Liver (tissue), 9 donors: ENCODE measurements around the gene VEGFA. TPM values are rescaled to one million over a fixed set of nuclear protein-coding genes. Genes with fewer than 3 reads are reported as not detected.

Source experiments
- DNase-seq: peaks from one replicate; pipeline ENCODE4 v3.0.0-alpha.2; 2017; ENCODE audit warnings: low spot score
- H3K27ac ChIP-seq, 2 donors: one replicate each; pipeline ENCODE4 v1.7.0; 2013; ENCODE audit warnings: inconsistent platforms in 2 of 2, low read length in 2 of 2, control low read depth in 1 of 2, low read depth in 1 of 2, mild to moderate bottlenecking in 1 of 2
- H3K27me3 ChIP-seq, 4 donors: one replicate each; pipeline versions ENCODE4 v1.6.1 to v1.7.0; 2013; ENCODE audit warnings: low read length in 3 of 4, inconsistent platforms in 1 of 4, mild to moderate bottlenecking in 1 of 4, moderate library complexity in 1 of 4; ENCODE audit not compliant: control insufficient read depth in 4 of 4, insufficient read depth in 4 of 4
- H3K36me3 ChIP-seq, 4 donors: one replicate each; pipeline versions ENCODE4 v1.6.1 to v1.7.0; 2013; ENCODE audit warnings: low read length in 3 of 4, mild to moderate bottlenecking in 3 of 4, low read depth in 1 of 4, moderate library complexity in 1 of 4; ENCODE audit not compliant: control insufficient read depth in 4 of 4, insufficient read depth in 3 of 4
- H3K4me1 ChIP-seq, 4 donors: one replicate each; pipeline versions ENCODE4 v1.6.1 to v1.7.0; 2013; ENCODE audit warnings: low read length in 3 of 4, mild to moderate bottlenecking in 3 of 4, moderate library complexity in 1 of 4; ENCODE audit not compliant: control insufficient read depth in 4 of 4, insufficient read depth in 4 of 4
- H3K4me3 ChIP-seq, 3 donors: one replicate each; pipeline versions ENCODE4 v1.6.1 to v1.7.0; 2013; ENCODE audit warnings: low read length in 3 of 3, control low read depth in 1 of 3, low read depth in 1 of 3, mild to moderate bottlenecking in 1 of 3
- H3K9ac ChIP-seq, 2 donors: one replicate each; pipeline ENCODE4 v1.7.0; 2013; ENCODE audit warnings: low read length in 2 of 2, mild to moderate bottlenecking in 2 of 2, moderate library complexity in 2 of 2, control low read depth in 1 of 2, low read depth in 1 of 2
- H3K9me3 ChIP-seq, 4 donors: one replicate each; pipeline versions ENCODE4 v1.6.1 to v1.7.0; 2013; ENCODE audit warnings: low read length in 3 of 4; ENCODE audit not compliant: control insufficient read depth in 4 of 4
- CTCF ChIP-seq: fragments of 150-350 bp; IDR thresholded peaks from 2 replicates; pipeline ENCODE4 v1.5.1; 2017; ENCODE audit warnings: improper control_type of control experiment, low read depth, low read length; ENCODE audit not compliant: missing input control
- GABPA ChIP-seq, 2 donors: IDR thresholded peaks in 1 of 2; conservative IDR thresholded peaks in 1 of 2; 2 replicates each; pipeline ENCODE4 v1.6.1; 2016; ENCODE audit warnings: antibody characterized with exemption in 2 of 2, mild to moderate bottlenecking in 1 of 2, moderate library complexity in 1 of 2
- JUND ChIP-seq, 2 donors: IDR thresholded peaks; 2 replicates each; pipeline ENCODE4 v1.6.1; 2016; ENCODE audit warnings: antibody characterized with exemption in 2 of 2
- MAX ChIP-seq: IDR thresholded peaks from 2 replicates; pipeline ENCODE4 v1.6.1; 2016; ENCODE audit warnings: antibody characterized with exemption
- NR2F2 ChIP-seq: IDR thresholded peaks from 2 replicates; pipeline ENCODE4 v1.6.1; 2016; ENCODE audit warnings: antibody characterized with exemption
- REST ChIP-seq: IDR thresholded peaks from 2 replicates; pipeline ENCODE4 v1.6.1; 2016; ENCODE audit warnings: antibody characterized with exemption, mild to moderate bottlenecking
- RXRA ChIP-seq, 2 donors: IDR thresholded peaks; 2 replicates each; pipeline ENCODE4 v1.6.1; 2017 to 2018; ENCODE audit warnings: antibody characterized with exemption in 2 of 2, mild to moderate bottlenecking in 1 of 2
- SP1 ChIP-seq: IDR thresholded peaks from 2 replicates; pipeline ENCODE4 v1.6.1; 2018; ENCODE audit warnings: antibody characterized with exemption, mild to moderate bottlenecking
- TAF1 ChIP-seq: conservative IDR thresholded peaks from 2 replicates; pipeline ENCODE4 v1.6.1; 2016; ENCODE audit warnings: antibody characterized with exemption, mild to moderate bottlenecking
- ZBTB33 ChIP-seq: IDR thresholded peaks from 2 replicates; pipeline ENCODE4 v1.6.1; 2016; ENCODE audit warnings: antibody characterized with exemption
- WGBS: extraction: QIAGEN DNeasy Blood & Tissue Kit; methylation state at CpG from one replicate; pipeline ENCODE4 v1.1.7; 2013; 5-methylcytosine and 5-hydroxymethylcytosine counted together
- polyA plus RNA-seq, 2 donors: library from polyadenylated mRNA; stranded (reverse) in 1 of 2; unstranded in 1 of 2; fragments of 200-250 nt in 1 of 2; fragments of >200 nt in 1 of 2; fragmentation: Nextera tagmentation in 1 of 2; extraction: Ambion mirVana in 1 of 2; gene quantifications; one replicate each; pipeline versions ENCODE4 v1.2.1 to v1.2.3, GENCODE V29; 2013 to 2015
- total RNA-seq, 2 donors: library from RNA; depleted of rRNA; stranded (reverse); fragments of >200 nt; gene quantifications; one replicate each; pipeline ENCODE4 v1.2.3, GENCODE V29; 2014
- donor health status: healthy.
- donor health status: healthy.
- donor health status: healthy.
- donor health status: healthy.
- donor health status: healthy.

VEGFA gene
- total and polyA plus RNA-seq, 4 donors = 14.7 to 160 (median 65.2) TPM

- no peaks in the 10 kb centered on the region for H3K4me1 ChIP-seq
- no peak for TF ChIP-seq MAX
- no peak for TF ChIP-seq JUND (IDR thresholded peaks at IDR 0.05)
- H3K27me3 ChIP-seq = no peaks in the 10 kb centered on the region
- no peak overlapping the region for H3K27ac ChIP-seq
- no peak for DNase-seq
- no peak overlapping the region for H3K4me3 ChIP-seq
- H3K9ac ChIP-seq = no peak overlapping the region
- H3K36me3 ChIP-seq = no peaks in the 10 kb centered on the region
- WGBS = 83% methylated on average over 2 of the region's 2 CpGs
- no peaks in the 10 kb centered on the region for H3K9me3 ChIP-seq
Observed at GRCh38 chr6:43736844-43737243, 33.2 kb upstream of the VEGFA start.

GRCh38 chr6:43737272-43738081 is 32.5 kb upstream of the VEGFA start:
- Histone ChIP-seq H3K9me3 (no peaks in the 10 kb centered on the region), H3K9ac (no peak overlapping the region), H3K27me3 (no peaks in the 10 kb centered on the region), H3K4me3 (no peak overlapping the region), H3K27ac (no peak overlapping the region), H3K36me3 (no peaks in the 10 kb centered on the region), H3K4me1 (no peaks in the 10 kb centered on the region)
- no peak for TF ChIP-seq ZBTB33
- TF ChIP-seq SP1 = no peak
- TF ChIP-seq REST = no peak
- DNase-seq = no peak
- WGBS = 91% methylated on average over 15 of the region's 15 CpGs

- Histone ChIP-seq H3K4me3 (no peak overlapping the region), H3K36me3 (no peaks in the 10 kb centered on the region), H3K4me1 (no peaks in the 10 kb centered on the region), H3K27me3 (no peaks in the 10 kb centered on the region), H3K27ac (no peak overlapping the region), H3K9me3 (no peaks in the 10 kb centered on the region), H3K9ac (no peak overlapping the region)
- no peak for TF ChIP-seq REST
- TF ChIP-seq GABPA (IDR thresholded peaks at IDR 0.05 in 1 of 2, conservative IDR thresholded peaks at IDR 0.05 in 1 of 2) = no peak
- no peak for TF ChIP-seq TAF1
- TF ChIP-seq NR2F2 = no peak
- no peak for TF ChIP-seq CTCF
- TF ChIP-seq MAX = no peak
- no peak for TF ChIP-seq RXRA (IDR thresholded peaks at IDR 0.05)
- no peak for DNase-seq
- WGBS = 83% methylated on average over 3 of the region's 3 CpGs
Observed at GRCh38 chr6:43738267-43738676, 31.7 kb upstream of the VEGFA start.
